NB4 (cell line): Measurements from ENCODE around the gene PCNX2.

Experiments
- POLR2A ChIP-seq: IDR thresholded peaks from 2 replicates; pipeline ENCODE4 v1.6.1; 2011; ENCODE audit warnings: mild to moderate bottlenecking; ENCODE audit not compliant: insufficient read length; ENCODE audit errors: extremely low read depth
- TF ChIP-seq, protein P1 (sequence below): IDR thresholded peaks from one replicate; pipeline ENCODE4 v1.5.1; 2012; ENCODE audit warnings: low read depth, low read length
- TF ChIP-seq, protein P2 (sequence below): IDR thresholded peaks from 2 replicates; pipeline ENCODE4 v1.6.1; 2011; ENCODE audit warnings: low read depth, low read length

DNA sequence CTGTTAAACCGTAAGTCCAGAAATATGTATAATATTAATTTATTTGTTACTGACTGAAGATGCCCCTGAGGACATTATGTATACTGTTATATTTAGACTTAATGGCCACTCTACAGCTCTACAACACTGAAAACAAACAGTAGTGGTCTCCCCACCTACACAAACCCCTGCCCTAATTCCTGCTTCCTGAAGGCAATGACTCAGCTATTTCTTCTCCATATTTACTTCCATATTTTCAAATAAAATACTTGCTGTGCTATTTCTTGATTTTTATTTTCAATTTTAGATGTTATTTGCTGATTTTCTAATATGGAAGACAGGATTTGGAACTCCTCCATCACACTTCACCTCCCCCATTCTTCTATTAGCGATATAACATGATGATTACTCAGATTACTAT is 97.6 kb downstream of the PCNX2 start:
- TF ChIP-seq POLR2A: no peak
- TF ChIP-seq, protein P1, sequence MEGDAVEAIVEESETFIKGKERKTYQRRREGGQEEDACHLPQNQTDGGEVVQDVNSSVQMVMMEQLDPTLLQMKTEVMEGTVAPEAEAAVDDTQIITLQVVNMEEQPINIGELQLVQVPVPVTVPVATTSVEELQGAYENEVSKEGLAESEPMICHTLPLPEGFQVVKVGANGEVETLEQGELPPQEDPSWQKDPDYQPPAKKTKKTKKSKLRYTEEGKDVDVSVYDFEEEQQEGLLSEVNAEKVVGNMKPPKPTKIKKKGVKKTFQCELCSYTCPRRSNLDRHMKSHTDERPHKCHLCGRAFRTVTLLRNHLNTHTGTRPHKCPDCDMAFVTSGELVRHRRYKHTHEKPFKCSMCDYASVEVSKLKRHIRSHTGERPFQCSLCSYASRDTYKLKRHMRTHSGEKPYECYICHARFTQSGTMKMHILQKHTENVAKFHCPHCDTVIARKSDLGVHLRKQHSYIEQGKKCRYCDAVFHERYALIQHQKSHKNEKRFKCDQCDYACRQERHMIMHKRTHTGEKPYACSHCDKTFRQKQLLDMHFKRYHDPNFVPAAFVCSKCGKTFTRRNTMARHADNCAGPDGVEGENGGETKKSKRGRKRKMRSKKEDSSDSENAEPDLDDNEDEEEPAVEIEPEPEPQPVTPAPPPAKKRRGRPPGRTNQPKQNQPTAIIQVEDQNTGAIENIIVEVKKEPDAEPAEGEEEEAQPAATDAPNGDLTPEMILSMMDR: no peak
- TF ChIP-seq, protein P2, sequence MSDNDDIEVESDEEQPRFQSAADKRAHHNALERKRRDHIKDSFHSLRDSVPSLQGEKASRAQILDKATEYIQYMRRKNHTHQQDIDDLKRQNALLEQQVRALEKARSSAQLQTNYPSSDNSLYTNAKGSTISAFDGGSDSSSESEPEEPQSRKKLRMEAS: no peak
